ENCODE data around the gene C12orf56.
"Not testable (repeated sequence)": the region's sequence is repeated elsewhere in the genome, so short reads cannot be mapped to it uniquely, and the experiment has no call there.

The C12orf56 gene

DNA sequence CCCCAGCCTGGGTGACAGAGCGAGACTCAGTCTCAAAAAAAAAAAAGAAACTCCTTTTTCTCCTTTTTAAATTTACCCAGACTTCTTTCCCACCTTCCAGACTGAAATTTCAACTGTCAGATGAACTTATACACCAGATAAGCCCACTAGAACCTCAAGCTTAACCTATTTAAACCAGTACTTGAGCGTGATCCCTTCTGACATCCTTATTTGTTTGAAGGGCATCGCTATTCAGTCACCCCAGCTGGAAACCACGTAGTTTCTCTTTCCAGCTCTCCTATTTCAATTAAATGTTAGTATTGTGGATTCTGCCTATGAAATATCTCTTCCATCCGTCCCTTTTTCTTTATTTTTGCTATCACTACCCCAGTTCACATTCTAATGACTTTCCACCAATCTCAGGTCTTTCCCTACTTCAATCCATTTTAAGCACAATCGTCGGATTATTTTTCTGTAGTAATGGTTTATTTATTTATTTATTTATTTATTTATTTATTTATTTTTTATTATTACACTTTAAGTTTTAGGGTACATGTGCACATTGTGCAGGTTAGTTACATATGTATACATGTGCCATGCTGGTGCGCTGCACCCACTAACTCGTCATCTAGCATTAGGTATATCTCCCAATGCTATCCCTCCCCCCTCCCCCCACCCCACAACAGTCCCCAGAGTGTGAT lies 61.4 kb downstream of the C12orf56 start:
- not testable (repeated sequence) for H3K14ac ChIP-seq (ENCODE audit: low read length); H3K4ac ChIP-seq (ENCODE audit: low read length); DNase-seq (ENCODE audit: low spot score); H4K8ac ChIP-seq (ENCODE audit: low read depth, low read length); H2BK120ac ChIP-seq (ENCODE audit: low read depth, low read length); H4K91ac ChIP-seq (ENCODE audit: low read depth, low read length, poor library complexity); H3K9me3 ChIP-seq (replicated peaks in 1 of 2; ENCODE audit: control insufficient read depth in 2 of 2, insufficient read depth in 1 of 2, low read depth in 1 of 2, low read length in 2 of 2); H2AK5ac ChIP-seq (ENCODE audit: low read depth, low read length); H3K27ac ChIP-seq (replicated peaks; ENCODE audit: low read length); H3K79me1 ChIP-seq (ENCODE audit: low read depth, low read length); H3K4me1 ChIP-seq (ENCODE audit: control insufficient read depth in 2 of 2, insufficient read depth in 1 of 2, low read depth in 1 of 2, low read length in 2 of 2); H3K9ac ChIP-seq (ENCODE audit: low read depth, low read length, poor library complexity); H2BK5ac ChIP-seq (ENCODE audit: low read length); H2AFZ ChIP-seq (ENCODE audit: low read length); H3K23ac ChIP-seq (ENCODE audit: low read depth, low read length, poor library complexity); H2BK15ac ChIP-seq (ENCODE audit: low read length); H3K4me2 ChIP-seq (ENCODE audit: insufficient read depth, low read length, poor library complexity, severe bottlenecking); H3K18ac ChIP-seq (ENCODE audit: low read length); H3K27me3 ChIP-seq (ENCODE audit: control insufficient read depth in 3 of 3, insufficient read depth in 3 of 3, low read depth in 1 of 3, low read length in 3 of 3); H3K4me3 ChIP-seq (ENCODE audit: low read length in 2 of 2); H2BK12ac ChIP-seq (ENCODE audit: low read length); H3K36me3 ChIP-seq (replicated peaks in 1 of 2; ENCODE audit: control insufficient read depth in 2 of 2, insufficient read depth in 2 of 2, low read length in 2 of 2)
- no CpG with 5 or more reads among the region's 9 CpGs for WGBS, 2 donors (ENCODE audit: extremely low coverage in 2 of 2, insufficient read length in 2 of 2, insufficient replicate concordance in 1 of 2)

DNA sequence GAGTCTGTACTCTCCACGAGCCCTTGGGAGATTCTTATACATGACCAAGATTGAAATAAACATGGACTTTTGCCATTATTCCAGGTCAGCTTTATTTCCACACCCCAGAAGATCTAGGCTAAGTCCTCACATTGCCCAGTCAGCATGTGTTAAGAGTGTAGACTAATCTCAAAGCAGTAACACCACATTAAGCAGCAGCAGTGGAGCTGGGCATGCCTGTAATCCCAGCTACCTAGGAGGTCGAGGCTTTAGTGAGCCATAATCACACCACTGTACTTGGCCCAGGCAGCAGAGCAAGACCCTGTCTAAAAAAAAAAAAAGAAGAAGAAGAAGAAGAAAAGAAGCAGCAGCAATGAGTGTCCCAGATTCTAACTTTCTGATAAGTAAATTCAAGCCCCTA lies 65.5 kb downstream of the C12orf56 start:
- peaks cover 0 to 3% of the 10 kb centered on the region in 2 donors for H3K9me3 ChIP-seq (replicated peaks in 1 of 2; ENCODE audit: control insufficient read depth in 2 of 2, insufficient read depth in 1 of 2, low read depth in 1 of 2, low read length in 2 of 2)
- DNase-seq (ENCODE audit: low spot score) = no peak
- no peaks in the 10 kb centered on the region for H3K79me1 ChIP-seq (ENCODE audit: low read depth, low read length)
- no peak overlapping the region for H3K18ac ChIP-seq (ENCODE audit: low read length)
- H4K91ac ChIP-seq (ENCODE audit: low read depth, low read length, poor library complexity) = no peak overlapping the region
- no peak overlapping the region for H2AK5ac ChIP-seq (ENCODE audit: low read depth, low read length)
- peaks cover 0 to 5% of the 10 kb centered on the region in 2 donors for H3K4me1 ChIP-seq (ENCODE audit: control insufficient read depth in 2 of 2, insufficient read depth in 1 of 2, low read depth in 1 of 2, low read length in 2 of 2)
- H3K14ac ChIP-seq (ENCODE audit: low read length) = no peak overlapping the region
- no peak overlapping the region for H3K23ac ChIP-seq (ENCODE audit: low read depth, low read length, poor library complexity)
- H3K4me2 ChIP-seq (ENCODE audit: insufficient read depth, low read length, poor library complexity, severe bottlenecking) = no peak overlapping the region
- H3K9ac ChIP-seq (ENCODE audit: low read depth, low read length, poor library complexity) = no peak overlapping the region
- H3K27ac ChIP-seq (replicated peaks; ENCODE audit: low read length) = no peak overlapping the region
- no peak overlapping the region for H3K4me3 ChIP-seq (ENCODE audit: low read length in 2 of 2)
- no peak overlapping the region for H2AFZ ChIP-seq (ENCODE audit: low read length)
- no peaks in the 10 kb centered on the region for H3K27me3 ChIP-seq (ENCODE audit: control insufficient read depth in 3 of 3, insufficient read depth in 3 of 3, low read depth in 1 of 3, low read length in 3 of 3)
- H2BK12ac ChIP-seq (ENCODE audit: low read length) = no peak overlapping the region
- H2BK15ac ChIP-seq (ENCODE audit: low read length) = no peak overlapping the region
- no peak overlapping the region for H2BK5ac ChIP-seq (ENCODE audit: low read length)
- no peak overlapping the region for H3K4ac ChIP-seq (ENCODE audit: low read length)
- WGBS, 2 donors (ENCODE audit: extremely low coverage in 2 of 2, insufficient read length in 2 of 2, insufficient replicate concordance in 1 of 2) = no CpG with 5 or more reads among the region's 2 CpGs
- H3K36me3 ChIP-seq (replicated peaks in 1 of 2; ENCODE audit: control insufficient read depth in 2 of 2, insufficient read depth in 2 of 2, low read length in 2 of 2) = no peaks in the 10 kb centered on the region
- H2BK120ac ChIP-seq (ENCODE audit: low read depth, low read length) = no peak overlapping the region
- no peak overlapping the region for H4K8ac ChIP-seq (ENCODE audit: low read depth, low read length)

DNA sequence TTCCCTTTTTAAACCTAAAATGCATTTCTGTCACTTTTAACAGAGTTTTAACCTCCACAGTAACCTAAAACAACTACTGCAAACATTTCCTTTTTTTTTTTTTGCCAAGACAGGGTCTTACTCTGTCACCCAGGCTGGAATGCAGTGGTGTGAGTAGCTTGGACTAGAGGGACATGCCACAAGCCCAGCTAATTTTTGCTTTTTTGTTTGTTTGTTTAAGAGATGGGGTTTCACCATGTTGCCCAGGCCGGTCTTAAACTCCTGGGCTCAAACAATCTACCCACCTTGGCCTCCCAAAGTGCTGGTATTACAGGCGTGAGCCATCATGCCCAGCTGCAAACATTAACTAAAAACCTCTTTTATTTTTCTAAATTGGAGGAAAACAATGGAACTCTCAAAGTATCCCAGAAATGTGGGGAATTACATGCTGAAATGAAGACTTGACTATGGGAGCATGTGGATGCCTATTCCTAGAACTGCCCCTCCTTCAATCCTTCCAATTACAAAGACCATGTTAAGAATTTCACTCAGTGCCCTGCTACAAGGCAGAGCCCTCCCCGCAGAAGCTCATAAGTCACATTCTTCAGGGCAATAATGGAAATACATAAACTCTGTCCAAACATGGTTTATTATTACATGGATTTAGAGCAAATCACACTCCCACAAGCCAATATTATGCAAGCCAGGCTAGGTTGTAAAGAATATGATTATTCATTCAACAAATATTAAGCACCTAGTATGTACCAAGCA lies 66.9 kb downstream of the C12orf56 start:
- no peak overlapping the region for H2BK120ac ChIP-seq (ENCODE audit: low read depth, low read length)
- H2BK5ac ChIP-seq (ENCODE audit: low read length) = no peak overlapping the region
- no peaks in the 10 kb centered on the region for H3K79me1 ChIP-seq (ENCODE audit: low read depth, low read length)
- H2BK15ac ChIP-seq (ENCODE audit: low read length) = no peak overlapping the region
- peaks cover 4 to 6% of the 10 kb centered on the region in 2 donors for H3K4me1 ChIP-seq (ENCODE audit: control insufficient read depth in 2 of 2, insufficient read depth in 1 of 2, low read depth in 1 of 2, low read length in 2 of 2)
- H3K27ac ChIP-seq (replicated peaks; ENCODE audit: low read length) = no peak overlapping the region
- H2BK12ac ChIP-seq (ENCODE audit: low read length) = no peak overlapping the region
- no peak overlapping the region for H2AFZ ChIP-seq (ENCODE audit: low read length)
- H3K14ac ChIP-seq (ENCODE audit: low read length) = no peak overlapping the region
- no peak overlapping the region for H3K9ac ChIP-seq (ENCODE audit: low read depth, low read length, poor library complexity)
- H4K8ac ChIP-seq (ENCODE audit: low read depth, low read length) = no peak overlapping the region
- no peak overlapping the region for H3K23ac ChIP-seq (ENCODE audit: low read depth, low read length, poor library complexity)
- DNase-seq (ENCODE audit: low spot score) = no peak
- no peak overlapping the region for H3K4ac ChIP-seq (ENCODE audit: low read length)
- WGBS, 2 donors (ENCODE audit: extremely low coverage in 2 of 2, insufficient read length in 2 of 2, insufficient replicate concordance in 1 of 2) = no CpG with 5 or more reads among the region's 3 CpGs
- H4K91ac ChIP-seq (ENCODE audit: low read depth, low read length, poor library complexity) = no peak overlapping the region
- no peaks in the 10 kb centered on the region for H3K36me3 ChIP-seq (replicated peaks in 1 of 2; ENCODE audit: control insufficient read depth in 2 of 2, insufficient read depth in 2 of 2, low read length in 2 of 2)
- peaks cover 0 to 3% of the 10 kb centered on the region in 2 donors for H3K9me3 ChIP-seq (replicated peaks in 1 of 2; ENCODE audit: control insufficient read depth in 2 of 2, insufficient read depth in 1 of 2, low read depth in 1 of 2, low read length in 2 of 2)
- no peak overlapping the region for H2AK5ac ChIP-seq (ENCODE audit: low read depth, low read length)
- H3K18ac ChIP-seq (ENCODE audit: low read length) = no peak overlapping the region
- no peaks in the 10 kb centered on the region for H3K27me3 ChIP-seq (ENCODE audit: control insufficient read depth in 3 of 3, insufficient read depth in 3 of 3, low read depth in 1 of 3, low read length in 3 of 3)
- H3K4me2 ChIP-seq (ENCODE audit: insufficient read depth, low read length, poor library complexity, severe bottlenecking) = no peak overlapping the region
- no peak overlapping the region for H3K4me3 ChIP-seq (ENCODE audit: low read length in 2 of 2)

DNA sequence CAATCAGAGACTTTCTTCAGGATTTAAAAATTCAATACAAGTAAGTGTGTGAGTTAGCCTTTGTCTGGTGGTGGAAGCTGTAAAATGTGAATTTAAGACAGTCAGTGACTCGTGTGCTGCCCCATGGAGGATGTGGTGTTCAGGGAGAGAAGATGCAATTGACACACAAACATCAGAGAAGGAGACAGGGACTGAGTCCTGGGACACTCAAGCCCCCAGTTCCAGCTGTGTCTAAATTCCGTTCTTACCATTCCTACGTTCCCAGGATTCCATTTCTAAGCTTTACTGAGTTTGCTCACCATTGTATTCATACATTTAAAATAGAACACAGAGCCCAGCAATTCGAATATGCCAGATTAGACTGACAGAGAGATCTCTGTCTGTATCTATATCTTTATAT lies 67.6 kb downstream of the C12orf56 start:
- no peak overlapping the region for H3K4me3 ChIP-seq (ENCODE audit: low read length in 2 of 2)
- H2BK120ac ChIP-seq (ENCODE audit: low read depth, low read length) = no peak overlapping the region
- no peak overlapping the region for H2BK5ac ChIP-seq (ENCODE audit: low read length)
- no peak overlapping the region for H3K9ac ChIP-seq (ENCODE audit: low read depth, low read length, poor library complexity)
- H3K27ac ChIP-seq (replicated peaks; ENCODE audit: low read length) = no peak overlapping the region
- no peaks in the 10 kb centered on the region for H3K79me1 ChIP-seq (ENCODE audit: low read depth, low read length)
- no peak overlapping the region for H2AFZ ChIP-seq (ENCODE audit: low read length)
- no peaks in the 10 kb centered on the region for H3K36me3 ChIP-seq (replicated peaks in 1 of 2; ENCODE audit: control insufficient read depth in 2 of 2, insufficient read depth in 2 of 2, low read length in 2 of 2)
- no peak overlapping the region for H3K4ac ChIP-seq (ENCODE audit: low read length)
- H3K9me3 ChIP-seq (replicated peaks in 1 of 2; ENCODE audit: control insufficient read depth in 2 of 2, insufficient read depth in 1 of 2, low read depth in 1 of 2, low read length in 2 of 2) = peaks cover 0 to 3% of the 10 kb centered on the region in 2 donors
- H3K18ac ChIP-seq (ENCODE audit: low read length) = no peak overlapping the region
- no CpG with 5 or more reads among the region's 4 CpGs for WGBS, 2 donors (ENCODE audit: extremely low coverage in 2 of 2, insufficient read length in 2 of 2, insufficient replicate concordance in 1 of 2)
- H4K8ac ChIP-seq (ENCODE audit: low read depth, low read length) = no peak overlapping the region
- H3K4me1 ChIP-seq (ENCODE audit: control insufficient read depth in 2 of 2, insufficient read depth in 1 of 2, low read depth in 1 of 2, low read length in 2 of 2) = peaks cover 7% of the 10 kb centered on the region in 2 donors
- no peak overlapping the region for H2BK15ac ChIP-seq (ENCODE audit: low read length)
- H3K14ac ChIP-seq (ENCODE audit: low read length) = no peak overlapping the region
- H3K23ac ChIP-seq (ENCODE audit: low read depth, low read length, poor library complexity) = no peak overlapping the region
- H4K91ac ChIP-seq (ENCODE audit: low read depth, low read length, poor library complexity) = no peak overlapping the region
- H2BK12ac ChIP-seq (ENCODE audit: low read length) = no peak overlapping the region
- H3K27me3 ChIP-seq (ENCODE audit: control insufficient read depth in 3 of 3, insufficient read depth in 3 of 3, low read depth in 1 of 3, low read length in 3 of 3) = no peaks in the 10 kb centered on the region
- DNase-seq (ENCODE audit: low spot score) = no peak
- no peak overlapping the region for H2AK5ac ChIP-seq (ENCODE audit: low read depth, low read length)
- no peak overlapping the region for H3K4me2 ChIP-seq (ENCODE audit: insufficient read depth, low read length, poor library complexity, severe bottlenecking)
